Measurements from ENCODE around the gene EGFL7.

GRCh38 chr9:136679431-136679941 lies 16.8 kb downstream of the EGFL7 start:
- TF ChIP-seq CTCF (IDR thresholded peaks at IDR 0.05): no peak
- TF ChIP-seq POLR2A (IDR thresholded peaks at IDR 0.05): no peak
